Measurements from ENCODE around the gene ADSL.

ADSL gene

GRCh38 chr22:40340044-40340443, 6.3 kb upstream of the ADSL start:
- TF ChIP-seq GLIS3 (CRISPR knock-in tag; IDR thresholded peaks at IDR 0.05) (no peak), TOX (CRISPR knock-in tag; IDR thresholded peaks at IDR 0.05; ENCODE audit: borderline replicate concordance) (no peak), BACH2 (CRISPR knock-in tag; IDR thresholded peaks at IDR 0.05; ENCODE audit: borderline replicate concordance) (no peak), RARB (CRISPR knock-in tag; IDR thresholded peaks at IDR 0.05) (no peak), ARNTL (CRISPR knock-in tag; IDR thresholded peaks at IDR 0.05; ENCODE audit: borderline replicate concordance, low read depth) (no peak), ISL1 (CRISPR knock-in tag; IDR thresholded peaks at IDR 0.05) (no peak), OSR1 (CRISPR knock-in tag; IDR thresholded peaks at IDR 0.05) (no peak)
- no peak for ATAC-seq

- no peak for TF ChIP-seq TSHZ2 (CRISPR knock-in tag; IDR thresholded peaks at IDR 0.05)
- TF ChIP-seq TOX (CRISPR knock-in tag; IDR thresholded peaks at IDR 0.05; ENCODE audit: borderline replicate concordance) = no peak
- no peak for ATAC-seq
Observed at GRCh38 chr22:40341604-40342003, 4.7 kb upstream of the ADSL start.

GRCh38 chr22:40342521-40342920, 3.8 kb upstream of the ADSL start:
- no peak for TF ChIP-seq CREB5 (CRISPR knock-in tag; IDR thresholded peaks at IDR 0.05; ENCODE audit: low read depth)
- TF ChIP-seq PATZ1 (CRISPR knock-in tag; IDR thresholded peaks at IDR 0.05; ENCODE audit: borderline replicate concordance) = no peak
- TF ChIP-seq RARB (CRISPR knock-in tag; IDR thresholded peaks at IDR 0.05) = no peak
- TF ChIP-seq OSR1 (CRISPR knock-in tag; IDR thresholded peaks at IDR 0.05) = no peak
- TF ChIP-seq TOX (CRISPR knock-in tag; IDR thresholded peaks at IDR 0.05; ENCODE audit: borderline replicate concordance) = no peak
- no peak for TF ChIP-seq ARNTL (CRISPR knock-in tag; IDR thresholded peaks at IDR 0.05; ENCODE audit: borderline replicate concordance, low read depth)
- no peak for TF ChIP-seq ZNF565 (CRISPR knock-in tag; conservative IDR thresholded peaks at IDR 0.05; ENCODE audit: low read depth)
- no peak for TF ChIP-seq CSDC2 (CRISPR knock-in tag; IDR thresholded peaks at IDR 0.05)
- TF ChIP-seq ZFP30 (CRISPR knock-in tag; IDR thresholded peaks at IDR 0.05) = no peak
- no peak for TF ChIP-seq ZNF8 (CRISPR knock-in tag; IDR thresholded peaks at IDR 0.05)
- TF ChIP-seq GLIS3 (CRISPR knock-in tag; IDR thresholded peaks at IDR 0.05) = no peak
- no peak for TF ChIP-seq CSRNP3 (CRISPR knock-in tag; IDR thresholded peaks at IDR 0.05)
- TF ChIP-seq ISL1 (CRISPR knock-in tag; IDR thresholded peaks at IDR 0.05) = no peak
- no peak for TF ChIP-seq ESRRG (CRISPR knock-in tag; IDR thresholded peaks at IDR 0.05)
- TF ChIP-seq ZNF70 (CRISPR knock-in tag; IDR thresholded peaks at IDR 0.05) = no peak
- no peak for TF ChIP-seq BACH2 (CRISPR knock-in tag; IDR thresholded peaks at IDR 0.05; ENCODE audit: borderline replicate concordance)
- no peak for ATAC-seq

DNA sequence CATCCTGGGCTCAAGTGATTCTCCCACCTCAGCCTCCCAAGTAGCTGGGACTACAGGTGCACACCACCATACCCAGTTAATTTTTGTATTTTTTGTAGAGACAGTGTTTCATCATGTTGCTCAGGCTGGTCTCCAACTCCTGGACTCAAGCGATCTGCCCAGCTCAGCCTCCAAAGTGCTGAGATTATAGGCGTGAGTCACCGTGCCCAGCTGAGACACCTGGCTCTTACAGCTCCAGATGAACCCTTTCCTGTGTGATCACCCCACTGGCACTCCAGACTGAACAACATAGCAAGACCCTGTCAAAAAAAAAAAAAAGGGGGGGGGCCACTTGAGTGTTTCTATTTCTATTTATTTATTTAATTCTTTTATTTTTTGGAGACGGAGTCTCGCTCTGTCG, 1.0 kb upstream of the ADSL start:
- ATAC-seq = no peak
- TF ChIP-seq PATZ1 (CRISPR knock-in tag; IDR thresholded peaks at IDR 0.05; ENCODE audit: borderline replicate concordance) (no peak), ZNF8 (CRISPR knock-in tag; IDR thresholded peaks at IDR 0.05) (no peak), CSRNP3 (CRISPR knock-in tag; IDR thresholded peaks at IDR 0.05) (no peak), TOX (CRISPR knock-in tag; IDR thresholded peaks at IDR 0.05; ENCODE audit: borderline replicate concordance) (no peak), OSR1 (CRISPR knock-in tag; IDR thresholded peaks at IDR 0.05) (no peak), RARB (CRISPR knock-in tag; IDR thresholded peaks at IDR 0.05) (no peak), ZFP30 (CRISPR knock-in tag; IDR thresholded peaks at IDR 0.05) (no peak), CSDC2 (CRISPR knock-in tag; IDR thresholded peaks at IDR 0.05) (no peak), TSHZ2 (CRISPR knock-in tag; IDR thresholded peaks at IDR 0.05) (no peak), ISL1 (CRISPR knock-in tag; IDR thresholded peaks at IDR 0.05) (no peak), ZNF70 (CRISPR knock-in tag; IDR thresholded peaks at IDR 0.05) (no peak), ESRRG (CRISPR knock-in tag; IDR thresholded peaks at IDR 0.05) (no peak), PPARA (CRISPR knock-in tag; IDR thresholded peaks at IDR 0.05; ENCODE audit: borderline replicate concordance) (no peak), ZNF565 (CRISPR knock-in tag; conservative IDR thresholded peaks at IDR 0.05; ENCODE audit: low read depth) (no peak)
